Left kidney (tissue), 8 donors: ENCODE measurements around the gene LGALS7. TPM values are rescaled to one million over a fixed set of nuclear protein-coding genes. Genes with fewer than 3 reads are reported as not detected.
"Not testable (repeated sequence)": the region's sequence is repeated elsewhere in the genome, so short reads cannot be mapped to it uniquely, and the experiment has no call there.

Experiments used
- DNase-seq: peaks from one replicate; pipeline ENCODE4 v3.0.0-alpha.2; 2013
- long read RNA-seq, 8 donors: transcript quantifications; one replicate each; lab custom pipeline, GENCODE V29; 2026
- polyA plus RNA-seq: library from polyadenylated mRNA; unstranded; fragments of 120-200 nt; gene quantifications from one replicate; pipeline ENCODE4 v1.2.1, GENCODE V29; 2013; ENCODE audit not compliant: insufficient read length

LGALS7 gene
- 0.70 TPM for polyA plus RNA-seq
- long read RNA-seq, donor 1: 0 reads
- long read RNA-seq, donor 2: 0 reads
- long read RNA-seq, donor 3: 0 reads
- long read RNA-seq, donor 4: 0 reads
- long read RNA-seq, donor 5, partial matches to known transcripts: 5 of 5 reads
- long read RNA-seq, donor 5, other reads (novel, unspliced or antisense): 0 of 5 reads
- long read RNA-seq, donor 6: 0 reads
- long read RNA-seq, donor 7: 0 reads
- long read RNA-seq, donor 8: 0 reads

- DNase-seq: no peak
These were observed at the start of gene LGALS7 for GRCh38 chr19:38773469-38774177. Gene LGALS7 (minus strand): TSS chr19:38773517. CDS start chr19:38773492, 25 bp downstream.

GRCh38 chr19:38821230-38821825, 48.0 kb upstream of the LGALS7 start:
- not testable (repeated sequence) for DNase-seq

DNA sequence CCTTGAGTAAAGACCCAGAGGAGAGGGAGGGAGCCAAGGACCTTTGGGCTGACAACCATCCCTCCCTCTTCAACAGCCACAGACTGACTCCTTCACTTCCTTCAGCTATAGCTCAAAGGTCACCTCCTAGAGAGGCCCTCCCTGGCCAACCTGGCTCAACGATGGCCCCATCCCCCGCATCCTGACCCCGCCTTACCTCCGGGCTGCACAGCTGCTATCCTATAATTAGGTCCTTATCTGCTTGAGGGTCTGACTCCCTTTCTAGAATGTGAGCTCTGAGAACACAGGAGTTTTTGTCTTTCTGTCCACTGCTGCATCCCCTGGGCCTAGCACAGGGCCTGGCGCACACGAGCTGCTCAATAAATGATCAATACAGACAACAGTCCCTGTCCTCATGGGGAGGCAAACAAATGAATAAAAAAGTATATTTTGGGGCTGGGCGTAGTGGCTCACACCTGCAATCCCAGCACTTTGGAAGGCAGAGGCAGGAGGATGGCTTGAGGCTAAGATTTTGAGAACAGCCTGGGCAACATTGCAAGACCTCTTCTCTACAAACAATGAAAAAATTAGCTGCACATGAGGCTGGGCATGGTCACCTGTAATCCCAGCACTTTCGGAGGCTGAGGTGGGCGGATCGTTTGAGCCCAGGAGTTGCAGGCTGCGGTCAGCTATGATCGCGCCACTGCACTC, 46.1 kb upstream of the LGALS7 start:
- DNase-seq: peak; percentile 19

- DNase-seq: no peak
These were observed 43.8 kb upstream of the LGALS7 start for GRCh38 chr19:38817081-38817480.

DNA sequence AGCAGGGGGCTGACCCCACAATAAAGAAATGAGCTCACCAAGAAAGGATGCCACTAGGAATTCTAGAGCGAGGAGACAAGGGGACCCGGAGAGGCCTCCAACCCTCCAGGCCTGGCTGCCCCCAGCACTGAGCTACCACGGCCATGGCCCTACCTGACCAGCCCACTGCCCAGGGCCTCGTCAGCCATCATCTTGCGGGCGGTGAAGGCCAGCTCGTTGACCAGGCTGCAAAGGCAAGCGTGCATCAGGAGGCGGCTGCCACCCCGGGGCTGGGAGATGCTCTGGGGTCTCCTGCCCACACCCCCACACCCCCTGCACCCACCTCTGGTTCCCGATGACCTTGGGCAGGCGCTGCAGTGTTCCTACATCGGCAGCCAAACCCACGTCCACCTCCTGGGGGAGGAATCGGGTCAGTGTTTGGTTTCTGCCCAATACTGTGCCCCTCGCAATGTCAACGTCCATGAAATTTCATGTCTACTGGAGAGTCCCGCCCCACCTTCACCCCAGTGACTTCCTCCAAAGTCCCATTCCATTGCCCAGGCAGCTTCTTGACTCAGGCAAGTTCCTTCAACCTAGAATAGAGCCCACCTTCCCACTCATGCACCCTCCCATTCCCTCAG, 42.9 kb upstream of the LGALS7 start:
- no peak for DNase-seq

GRCh38 chr19:38815059-38816001, 42.0 kb upstream of the LGALS7 start:
- DNase-seq: no peak

- not testable (repeated sequence) for DNase-seq
These were observed 40.6 kb upstream of the LGALS7 start for GRCh38 chr19:38813932-38814331.

GRCh38 chr19:38813323-38813722, 40.0 kb upstream of the LGALS7 start:
- no peak for DNase-seq

- no peak for DNase-seq
These were observed 39.6 kb upstream of the LGALS7 start, which contains the start of gene LGALS4 for GRCh38 chr19:38812841-38813320. Gene LGALS4 (minus strand): TSS chr19:38812945. CDS start chr19:38812886, 59 bp downstream.

DNA sequence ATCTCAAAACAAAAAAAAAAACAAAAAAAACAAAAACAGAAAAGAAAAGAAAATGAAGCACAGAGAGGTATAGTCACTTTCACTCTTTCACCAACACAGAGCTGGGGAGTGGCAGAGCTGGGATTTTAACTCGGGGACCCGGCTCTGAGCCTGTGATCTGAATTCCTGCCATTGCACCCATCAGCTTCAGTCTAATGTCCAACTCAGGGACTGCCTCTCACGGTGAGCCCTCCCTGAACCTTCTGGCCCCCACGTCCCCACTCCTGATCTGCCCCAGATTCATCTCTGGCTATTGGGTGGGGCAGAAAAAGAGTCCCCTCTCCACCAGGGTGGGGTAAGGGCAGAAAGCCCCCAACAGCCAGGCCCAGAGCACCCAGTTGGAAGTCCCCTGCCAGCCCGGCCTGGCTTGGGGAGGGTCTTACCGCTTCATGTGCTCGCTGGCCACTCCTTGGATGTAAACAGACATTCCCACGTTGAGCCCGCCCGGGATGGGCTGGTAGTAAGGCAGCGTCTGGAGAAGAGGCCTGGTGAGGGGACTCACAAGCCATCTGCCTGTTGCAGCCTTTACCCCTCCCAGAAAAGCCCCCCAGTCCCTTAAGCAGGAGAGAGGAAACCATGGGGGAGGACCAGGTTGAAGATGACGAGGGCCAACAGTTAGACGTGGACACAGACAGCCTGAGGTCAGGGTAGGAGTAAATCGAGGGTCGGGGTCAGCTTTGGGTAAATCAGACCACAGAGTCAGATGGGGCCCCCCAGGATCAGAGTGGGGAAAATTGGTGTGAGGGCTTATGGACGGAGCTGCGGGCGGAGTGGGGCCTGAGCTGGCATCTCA, 38.9 kb upstream of the LGALS7 start:
- no peak for DNase-seq

DNA sequence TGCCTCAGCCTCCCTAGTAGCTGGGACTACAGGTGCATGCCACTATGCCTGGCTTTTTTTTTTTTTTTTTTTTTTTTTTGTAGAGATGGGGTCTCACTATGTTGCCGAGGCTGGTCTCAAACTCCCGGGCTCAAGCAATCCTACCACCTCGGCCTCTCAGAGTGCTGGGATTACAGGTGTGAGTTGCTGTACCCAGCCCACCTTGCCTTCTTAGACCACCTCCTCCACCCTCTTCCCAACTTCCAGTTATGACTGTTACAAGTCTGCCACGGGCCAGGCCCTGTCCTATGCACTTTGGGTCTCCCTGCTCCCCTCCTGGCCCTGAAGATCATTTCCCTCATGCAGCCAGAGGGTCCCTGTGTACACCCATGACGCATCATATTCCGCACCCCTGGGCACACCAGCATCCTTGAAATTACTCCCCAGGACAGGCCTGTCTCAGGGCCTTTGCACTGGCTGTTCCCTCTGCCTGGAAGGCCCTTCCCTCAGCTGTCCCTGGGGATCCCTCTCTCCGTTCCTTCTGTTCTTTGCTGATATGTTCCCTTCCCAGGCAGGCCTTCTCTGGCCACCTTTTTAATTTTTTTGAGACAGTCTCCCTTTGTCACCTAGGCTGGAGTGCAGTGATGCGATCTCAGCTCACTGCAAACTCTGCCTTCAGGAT, 36.4 kb upstream of the LGALS7 start:
- no peak for DNase-seq

DNA sequence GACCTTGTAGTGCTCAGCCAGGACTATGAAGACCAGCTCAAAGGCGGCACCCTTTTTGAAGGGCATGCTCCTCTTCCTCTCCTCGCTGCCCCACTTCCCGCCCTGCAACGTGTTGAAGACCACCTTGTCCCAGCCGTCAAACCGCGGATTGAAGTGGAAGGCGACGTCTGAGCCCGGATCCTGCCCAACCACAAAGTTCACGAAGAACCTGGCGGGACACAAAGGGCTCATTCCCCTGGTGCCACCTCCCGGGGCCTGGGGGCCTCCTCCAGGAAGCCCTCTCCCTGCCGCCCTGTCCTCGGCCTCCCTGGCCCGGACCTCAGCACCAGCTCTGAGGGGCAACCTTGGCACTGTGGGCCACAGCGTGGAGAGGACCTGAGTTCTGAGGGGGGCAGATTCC, 35.4 kb upstream of the LGALS7 start:
- DNase-seq: no peak

- DNase-seq: not testable (repeated sequence)
These were observed 34.2 kb upstream of the LGALS7 start for GRCh38 chr19:38807374-38808098.

DNA sequence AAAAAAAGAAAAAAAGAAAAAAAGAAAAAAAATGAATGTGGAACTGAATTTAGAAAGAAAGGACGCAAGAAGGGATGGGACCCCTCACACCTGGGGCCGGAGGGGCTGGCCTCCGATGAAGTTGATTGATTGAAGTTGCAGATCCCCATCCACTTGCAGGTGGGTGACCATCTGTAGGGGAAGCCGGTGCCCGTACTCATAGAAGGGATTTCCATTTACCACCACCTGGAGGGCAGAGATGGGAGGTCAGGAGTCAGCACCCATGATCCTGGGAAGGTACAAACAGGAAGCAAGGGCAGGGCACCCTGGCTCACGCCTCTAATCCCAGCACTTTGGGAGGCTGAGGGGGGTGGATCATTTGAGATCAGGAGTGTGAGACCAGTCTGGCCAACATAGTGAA, 33.1 kb upstream of the LGALS7 start:
- no peak for DNase-seq

GRCh38 chr19:38805180-38805579, 31.9 kb upstream of the LGALS7 start:
- DNase-seq: no peak

GRCh38 chr19:38803543-38803942, 30.2 kb upstream of the LGALS7 start:
- DNase-seq: no peak

GRCh38 chr19:38801359-38802095, 28.2 kb upstream of the LGALS7 start:
- no peak for DNase-seq
